Left kidney (tissue), 2 donors: ENCODE measurements around the gene FANCE. TPM values are rescaled to one million over a fixed set of nuclear protein-coding genes. Genes with fewer than 3 reads are reported as not detected.
A peak's percentile ranks its signal among the peaks of the same experiment; 100 is the strongest.
"Not testable (repeated sequence)": the region's sequence is repeated elsewhere in the genome, so short reads cannot be mapped to it uniquely, and the experiment has no call there.

Source experiments
- DNase-seq: peaks from one replicate; pipeline ENCODE4 v3.0.0-alpha.2; 2013
- polyA plus RNA-seq: library from polyadenylated mRNA; unstranded; fragments of 120-200 nt; gene quantifications from one replicate; pipeline ENCODE4 v1.2.1, GENCODE V29; 2013; ENCODE audit not compliant: insufficient read length

The FANCE gene
- polyA plus RNA-seq, 1 donor: 10.5 TPM

- no peak for DNase-seq
Observed at GRCh38 chr6:35429463-35429862, 22.7 kb upstream of the FANCE start.

GRCh38 chr6:35432291-35432690, 19.8 kb upstream of the FANCE start:
- DNase-seq: no peak

- not testable (repeated sequence) for DNase-seq
Observed at GRCh38 chr6:35432702-35433101, 19.4 kb upstream of the FANCE start.

GRCh38 chr6:35435074-35435837, 16.9 kb upstream of the FANCE start:
- DNase-seq: no peak

GRCh38 chr6:35436071-35436857, 15.9 kb upstream of the FANCE start:
- no peak for DNase-seq

GRCh38 chr6:35438378-35439065, 13.6 kb upstream of the FANCE start:
- not testable (repeated sequence) for DNase-seq

- DNase-seq: no peak
Observed at GRCh38 chr6:35439308-35439707, 12.8 kb upstream of the FANCE start.

- DNase-seq: no peak
Observed at GRCh38 chr6:35441205-35441604, 10.9 kb upstream of the FANCE start.

- no peak for DNase-seq
Observed at GRCh38 chr6:35441642-35442041, 10.5 kb upstream of the FANCE start.

- DNase-seq: no peak
Observed at GRCh38 chr6:35442693-35443092, 9.4 kb upstream of the FANCE start.

GRCh38 chr6:35443341-35444030, 8.7 kb upstream of the FANCE start:
- no peak for DNase-seq

- DNase-seq: no peak
Observed at GRCh38 chr6:35445691-35446090, 6.4 kb upstream of the FANCE start.

GRCh38 chr6:35448191-35448590, 3.9 kb upstream of the FANCE start:
- DNase-seq: no peak

GRCh38 chr6:35449287-35449881, 2.8 kb upstream of the FANCE start:
- peak; percentile 67 for DNase-seq

- no peak for DNase-seq
Observed at GRCh38 chr6:35451354-35452182, 570 bp upstream of the FANCE start.

GRCh38 chr6:35453236-35453635, 1.1 kb downstream of the FANCE start:
- DNase-seq: no peak

- no peak for DNase-seq
Observed at GRCh38 chr6:35454391-35455110, 2.4 kb downstream of the FANCE start.

GRCh38 chr6:35457907-35458306, 5.8 kb downstream of the FANCE start:
- no peak for DNase-seq

GRCh38 chr6:35461270-35461669, 9.1 kb downstream of the FANCE start:
- DNase-seq: no peak

- DNase-seq: no peak
Observed at GRCh38 chr6:35463292-35463691, 11.2 kb downstream of the FANCE start.
